HCT116 (cell line): Measurements from ENCODE around the gene PCGF2. TPM values are rescaled to one million over a fixed set of nuclear protein-coding genes. Genes with fewer than 3 reads are reported as not detected.

Experiments
- ATAC-seq: fragments of 200-7000 bp; cut with Tn5 transposase; 2 replicates; pipeline ENCODE4 v1.9.1; 2020; ENCODE audit warnings: mild to moderate bottlenecking, moderate library complexity
- BruUV-seq: library from RNA; stranded (reverse); fragments of 400-500 nt; replicated peaks from 2 replicates; lab custom pipeline; 2021; lab: Mats Ljungman, UMichigan
- CTCF ChIA-PET: fragments of 300-600 bp; sonication (Branson Sonifier 250); formaldehyde crosslinking; loops from one replicate; lab custom pipeline; 2021; ENCODE audit warnings: antibody characterized with exemption; lab: Charles Lee
- POLR2A ChIA-PET: fragments of 300-600, 350-600 bp; sonication (Branson Sonifier 250); formaldehyde crosslinking; loops from one replicate; lab custom pipeline; 2021; ENCODE audit warnings: antibody characterized with exemption; lab: Charles Lee
- RAD21 ChIA-PET, 2 experiments: fragments of 300-600 bp; sonication (Branson Sonifier 250); formaldehyde crosslinking; loops; one replicate each; lab custom pipeline; 2023; ENCODE audit warnings: low total read pairs in 2 of 2; ENCODE audit not compliant: uncharacterized antibody in 2 of 2, unreplicated experiment in 2 of 2, low non-redundant PET in 1 of 2; lab: Charles Lee
- DNase-seq: peaks from one replicate; pipeline ENCODE4 v3.0.0-alpha.2; 2010; ENCODE audit warnings: low read depth, low spot score
- H2AFZ ChIP-seq: fragments of 200-600 bp; shearing (Covaris generic), sonication (generic); 2 replicates; pipeline ENCODE4 v1.6.1; 2017; ENCODE audit warnings: low read depth, mixed run types, mixed read lengths, antibody characterized with exemption, low read length; ENCODE audit not compliant: poor library complexity, severe bottlenecking
- H3K27ac ChIP-seq: 2 replicates; pipeline ENCODE4 v1.5.1; 2012; ENCODE audit warnings: low read depth, low read length
- H3K27me3 ChIP-seq: fragments of 200-600 bp; sonication (generic); 2 replicates; pipeline ENCODE4 v1.6.1; 2016; ENCODE audit warnings: mixed run types, low read length, mixed read lengths; ENCODE audit not compliant: insufficient read depth
- H3K36me3 ChIP-seq, 2 experiments: fragments of 200-500 bp in 1 of 2; fragments of 200-600 bp in 1 of 2; sonication (Bioruptor generic) in 1 of 2; sonication (generic) in 1 of 2; 2 replicates each; pipeline versions ENCODE4 v1.5.1 to v1.6.1; 2014 to 2016; ENCODE audit warnings: low read length in 2 of 2, inconsistent platforms in 1 of 2, mixed read lengths in 1 of 2, mixed run types in 1 of 2; ENCODE audit not compliant: insufficient read depth in 2 of 2, control insufficient read depth in 1 of 2
- H3K4me1 ChIP-seq, 2 experiments: fragments of 200-600 bp in 1 of 2; sonication (generic) in 1 of 2; 2 replicates each; pipeline versions ENCODE4 v1.5.1 to v1.6.1; 2012 to 2017; ENCODE audit warnings: low read length in 2 of 2, inconsistent platforms in 1 of 2, mild to moderate bottlenecking in 1 of 2, mixed read lengths in 1 of 2, mixed run types in 1 of 2, moderate library complexity in 1 of 2; ENCODE audit not compliant: insufficient read depth in 2 of 2, control insufficient read depth in 1 of 2
- H3K4me2 ChIP-seq: fragments of 200-600 bp; sonication (generic); 2 replicates; pipeline ENCODE4 v1.6.1; 2017; ENCODE audit warnings: mixed run types, low read length, mixed read lengths
- H3K4me3 ChIP-seq, 2 experiments: fragments of 200-600 bp in 1 of 2; sonication (generic) in 1 of 2; replicated peaks in 1 of 2; 2 replicates each; pipeline ENCODE4 v1.5.1; 2011 to 2016; ENCODE audit warnings: low read length in 2 of 2, control low read depth in 1 of 2, low read depth in 1 of 2, mild to moderate bottlenecking in 1 of 2, mixed read lengths in 1 of 2, mixed run types in 1 of 2
- H3K79me2 ChIP-seq: fragments of 200-600 bp; sonication (generic); 2 replicates; pipeline ENCODE4 v1.6.1; 2017; ENCODE audit warnings: mild to moderate bottlenecking, mixed run types, low read length, moderate library complexity, mixed read lengths; ENCODE audit not compliant: insufficient read depth
- H3K9ac ChIP-seq: fragments of 200-600 bp; sonication (generic); 2 replicates; pipeline ENCODE4 v1.6.1; 2016; ENCODE audit warnings: low read length, mixed read lengths
- H3K9me2 ChIP-seq: fragments of 200-600 bp; sonication (generic), shearing (Covaris generic); 2 replicates; pipeline ENCODE4 v1.6.1; 2017; ENCODE audit warnings: mixed run types, mild to moderate bottlenecking, moderate library complexity; ENCODE audit not compliant: insufficient read depth
- H3K9me3 ChIP-seq, 2 experiments: fragments of 200-500 bp in 1 of 2; fragments of 200-600 bp in 1 of 2; sonication (Bioruptor generic) in 1 of 2; sonication (generic) in 1 of 2; 2 replicates each; pipeline ENCODE4 v1.6.1; 2014 to 2017; ENCODE audit warnings: low read length in 2 of 2, mixed read lengths in 2 of 2, inconsistent platforms in 1 of 2, low read depth in 1 of 2, mild to moderate bottlenecking in 1 of 2, mixed run types in 1 of 2, moderate library complexity in 1 of 2; ENCODE audit not compliant: control insufficient read depth in 1 of 2, insufficient read depth in 1 of 2
- H4K20me1 ChIP-seq: fragments of 200-600 bp; sonication (generic), shearing (Covaris generic); 2 replicates; pipeline ENCODE4 v1.6.1; 2017; ENCODE audit warnings: mixed run types, mild to moderate bottlenecking, moderate library complexity; ENCODE audit not compliant: insufficient read depth
- CBX3 ChIP-seq: IDR thresholded peaks from 2 replicates; pipeline ENCODE4 v1.6.1; 2012; ENCODE audit warnings: low read depth
- EGR1 ChIP-seq: IDR thresholded peaks from 2 replicates; pipeline ENCODE4 v1.6.1; 2012; ENCODE audit warnings: low read depth
- ELF1 ChIP-seq: IDR thresholded peaks from 2 replicates; pipeline ENCODE4 v1.6.1; 2012; ENCODE audit warnings: low read depth, borderline replicate concordance
- EZH2 ChIP-seq: fragments of 200-600 bp; sonication (generic); IDR thresholded peaks from 2 replicates; pipeline ENCODE4 v1.6.1; 2017; ENCODE audit warnings: antibody characterized with exemption, mixed run types
- FOSL1 ChIP-seq: IDR thresholded peaks from 2 replicates; pipeline ENCODE4 v1.6.1; 2012; ENCODE audit warnings: low read depth
- JUND ChIP-seq: IDR thresholded peaks from 2 replicates; pipeline ENCODE4 v1.6.1; 2012
- POLR2A ChIP-seq: IDR thresholded peaks from 2 replicates; pipeline ENCODE4 v1.7.0; 2011; ENCODE audit warnings: borderline replicate concordance; ENCODE audit not compliant: insufficient read depth, insufficient read length; ENCODE audit errors: extremely low read depth
- POLR2AphosphoS5 ChIP-seq: IDR thresholded peaks from 2 replicates; pipeline ENCODE4 v1.6.1; 2011; ENCODE audit warnings: mild to moderate bottlenecking, low read depth, low read length, moderate library complexity
- RAD21 ChIP-seq: IDR thresholded peaks from 2 replicates; pipeline ENCODE4 v1.6.1; 2012; ENCODE audit warnings: low read depth, mild to moderate bottlenecking
- SIN3A ChIP-seq: IDR thresholded peaks from 2 replicates; pipeline ENCODE4 v1.6.1; 2012; ENCODE audit warnings: low read depth
- SRF ChIP-seq: IDR thresholded peaks from 2 replicates; pipeline ENCODE4 v1.6.1; 2012; ENCODE audit warnings: low read depth
- YY1 ChIP-seq: IDR thresholded peaks from 2 replicates; pipeline ENCODE4 v1.6.1; 2011; ENCODE audit warnings: low read length, low read depth, moderate library complexity, mild to moderate bottlenecking; ENCODE audit not compliant: insufficient replicate concordance; ENCODE audit errors: extremely low read depth
- ZFX ChIP-seq: fragments of 450-650 bp; IDR thresholded peaks from 2 replicates; pipeline ENCODE4 v1.6.1; 2017
- ZNF274 ChIP-seq: fragments of 200-500 bp; sonication (Bioruptor generic); IDR thresholded peaks from 2 replicates; pipeline ENCODE4 v1.6.1; 2014; ENCODE audit warnings: mild to moderate bottlenecking, low read depth, low read length, inconsistent platforms
- intact Hi-C: fragments of 100-400 bp; cut with micrococcal nuclease; formaldehyde crosslinking; loops from 2 replicates; pipeline ENCODE4 v1.10.0; 2022
- total RNA-seq: library from RNA; stranded (reverse); gene quantifications from one replicate; pipeline ENCODE4 v1.2.1, GENCODE V29; 2021; ENCODE audit not compliant: unreplicated experiment
- TF ChIP-seq, protein P1 (sequence below): IDR thresholded peaks from 2 replicates; pipeline ENCODE4 v1.6.1; 2012
- TF ChIP-seq, protein P2 (sequence below): IDR thresholded peaks from 2 replicates; pipeline ENCODE4 v1.6.1; 2012
- TF ChIP-seq, protein P3 (sequence below): IDR thresholded peaks from 2 replicates; pipeline ENCODE4 v1.6.1; 2011; ENCODE audit warnings: mild to moderate bottlenecking, low read length, moderate library complexity; ENCODE audit not compliant: insufficient replicate concordance; ENCODE audit errors: extremely low read depth

PCGF2 gene
- total RNA-seq, 1 experiment from 2014 or later, result 64.6 TPM

DNA sequence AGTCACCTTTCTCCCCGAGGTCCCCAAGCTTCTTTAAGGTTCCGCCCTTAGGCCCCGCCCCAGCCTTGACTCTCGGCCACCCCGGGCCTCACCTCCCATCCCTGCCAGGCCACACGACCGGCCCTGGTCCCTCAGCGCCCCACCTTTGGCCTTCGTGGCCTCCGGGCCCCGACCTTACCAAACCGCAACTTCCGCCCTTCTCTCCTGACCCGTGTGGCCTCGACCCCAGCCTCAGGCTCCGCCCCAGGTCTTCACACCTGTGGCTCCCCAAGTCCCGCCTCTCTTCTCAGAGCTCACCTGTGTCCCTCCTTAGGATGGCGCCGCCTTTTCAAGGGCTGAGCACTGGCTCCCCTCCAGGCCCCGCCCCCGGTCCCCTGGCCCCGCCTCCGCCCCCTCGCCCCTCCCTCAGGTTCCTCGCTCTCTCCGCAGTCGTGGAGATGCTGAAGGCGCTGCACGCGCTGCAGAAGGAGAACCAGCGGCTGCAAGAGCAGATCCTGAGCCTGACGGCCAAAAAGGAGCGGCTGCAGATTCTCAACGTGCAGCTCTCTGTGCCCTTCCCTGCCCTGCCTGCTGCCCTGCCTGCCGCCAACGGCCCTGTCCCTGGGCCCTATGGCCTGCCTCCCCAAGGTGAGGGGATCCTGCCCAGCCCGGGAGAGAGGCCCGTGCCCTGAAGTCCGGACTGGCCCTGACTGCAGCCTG is 28.0 kb downstream of the PCGF2 start:
- H3K9ac ChIP-seq, result no peak overlapping the region
- H3K27ac ChIP-seq, result no peak overlapping the region; the same call in 1 of the 2 replicates
- H3K27me3 ChIP-seq, result no peaks in the 10 kb centered on the region
- peaks cover 5 to 24% of the 10 kb centered on the region in 2 experiments for H3K4me1 ChIP-seq
- ChIA-PET RAD21 (no interaction called here), POLR2A (interaction anchor here (0.5 kb wide), 1 partner anchor 20 kb away, joined by 3 read pairs; no protein-coding TSS in a partner anchor)
- H3K9me2 ChIP-seq, result no peaks in the 10 kb centered on the region
- H2AFZ ChIP-seq, result no peak overlapping the region
- H3K4me2 ChIP-seq, result no peak overlapping the region
- no peak overlapping the region for H3K4me3 ChIP-seq
- H3K36me3 ChIP-seq, result peaks cover 15 to 17% of the 10 kb centered on the region in 2 experiments
- intact Hi-C loops, result no loop called here
- DNase-seq, result no peak
- TF ChIP-seq, protein P1, sequence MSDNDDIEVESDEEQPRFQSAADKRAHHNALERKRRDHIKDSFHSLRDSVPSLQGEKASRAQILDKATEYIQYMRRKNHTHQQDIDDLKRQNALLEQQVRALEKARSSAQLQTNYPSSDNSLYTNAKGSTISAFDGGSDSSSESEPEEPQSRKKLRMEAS, result no peak
- no peak for TF ChIP-seq ELF1
- no peak for TF ChIP-seq POLR2AphosphoS5
- TF ChIP-seq FOSL1, result no peak
- no peak for TF ChIP-seq SRF
- TF ChIP-seq, all 23 proteins: peak for 0
- Histone ChIP-seq H4K20me1 (no peaks in the 10 kb centered on the region), H3K79me2 (no peaks in the 10 kb centered on the region), H3K9me3 (no peaks in the 10 kb centered on the region)
- BruUV-seq, result no TSS peak
- peak; percentile 23; the same call in 1 of the 2 replicates for ATAC-seq
- CTCF ChIA-PET, result no interaction called here

DNA sequence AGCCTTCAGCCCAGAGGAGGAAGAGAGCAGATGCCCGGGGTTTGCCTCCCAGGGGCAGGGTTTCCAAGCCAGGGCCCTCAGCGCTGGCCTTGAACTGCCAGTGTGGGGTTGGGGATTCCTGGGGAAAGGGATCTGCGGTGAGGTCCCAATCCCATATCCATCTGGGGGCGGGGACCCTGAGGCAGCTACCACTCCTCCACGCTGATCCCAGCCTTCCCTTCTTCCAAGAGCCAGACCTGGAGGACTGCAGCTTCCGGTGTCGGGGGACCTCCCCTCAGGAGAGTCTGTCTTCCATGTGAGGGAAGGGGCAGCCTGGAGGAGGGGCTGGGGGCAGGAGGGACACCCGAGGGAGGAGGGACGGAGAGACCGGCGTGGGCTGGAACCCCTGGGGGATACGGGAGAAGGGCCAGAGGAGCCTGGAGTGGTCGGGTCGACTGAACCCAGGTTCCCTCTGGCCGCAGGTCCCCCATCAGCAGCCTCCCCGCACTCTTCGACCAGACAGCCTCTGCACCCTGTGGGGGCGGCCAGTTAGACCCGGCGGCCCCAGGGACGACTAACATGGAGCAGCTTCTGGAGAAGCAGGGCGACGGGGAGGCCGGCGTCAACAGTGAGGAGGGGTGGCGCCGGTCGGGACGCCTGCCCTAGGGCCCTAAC is 28.7 kb downstream of the PCGF2 start:
- RAD21 ChIA-PET, result no interaction called here
- POLR2A ChIA-PET, result no interaction called here
- H3K4me2 ChIP-seq, result peak overlapping the region; percentile 43

More for the DNA sequence above, 28.7 kb downstream of the PCGF2 start:
- Histone ChIP-seq H3K27ac (peak overlapping the region; percentile 46), H4K20me1 (no peaks in the 10 kb centered on the region), H2AFZ (no peak overlapping the region), H3K4me1 (peaks cover 5 to 24% of the 10 kb centered on the region in 2 experiments), H3K9me2 (no peaks in the 10 kb centered on the region), H3K27me3 (no peaks in the 10 kb centered on the region), H3K9ac (peak overlapping the region; percentile 10), H3K4me3 (no peak overlapping the region; a peak in 1 of 4 replicates), H3K79me2 (no peaks in the 10 kb centered on the region), H3K9me3 (no peaks in the 10 kb centered on the region), H3K36me3 (peaks cover 14 to 15% of the 10 kb centered on the region in 2 experiments)
- intact Hi-C loops, result no loop called here
- BruUV-seq, result no TSS peak
- DNase-seq (no peak), ATAC-seq (no peak)
- TF ChIP-seq FOSL1 (no peak), RAD21 (no peak), CBX3 (no peak), ZNF274 (no peak), POLR2AphosphoS5 (no peak), EGR1 (no peak), POLR2A (no peak), SIN3A (no peak), SRF (no peak), EZH2 (no peak), JUND (no peak), YY1 (no peak), ZFX (no peak)
- TF ChIP-seq, protein P2, sequence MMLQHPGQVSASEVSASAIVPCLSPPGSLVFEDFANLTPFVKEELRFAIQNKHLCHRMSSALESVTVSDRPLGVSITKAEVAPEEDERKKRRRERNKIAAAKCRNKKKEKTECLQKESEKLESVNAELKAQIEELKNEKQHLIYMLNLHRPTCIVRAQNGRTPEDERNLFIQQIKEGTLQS, result no peak
- TF ChIP-seq, protein P3, sequence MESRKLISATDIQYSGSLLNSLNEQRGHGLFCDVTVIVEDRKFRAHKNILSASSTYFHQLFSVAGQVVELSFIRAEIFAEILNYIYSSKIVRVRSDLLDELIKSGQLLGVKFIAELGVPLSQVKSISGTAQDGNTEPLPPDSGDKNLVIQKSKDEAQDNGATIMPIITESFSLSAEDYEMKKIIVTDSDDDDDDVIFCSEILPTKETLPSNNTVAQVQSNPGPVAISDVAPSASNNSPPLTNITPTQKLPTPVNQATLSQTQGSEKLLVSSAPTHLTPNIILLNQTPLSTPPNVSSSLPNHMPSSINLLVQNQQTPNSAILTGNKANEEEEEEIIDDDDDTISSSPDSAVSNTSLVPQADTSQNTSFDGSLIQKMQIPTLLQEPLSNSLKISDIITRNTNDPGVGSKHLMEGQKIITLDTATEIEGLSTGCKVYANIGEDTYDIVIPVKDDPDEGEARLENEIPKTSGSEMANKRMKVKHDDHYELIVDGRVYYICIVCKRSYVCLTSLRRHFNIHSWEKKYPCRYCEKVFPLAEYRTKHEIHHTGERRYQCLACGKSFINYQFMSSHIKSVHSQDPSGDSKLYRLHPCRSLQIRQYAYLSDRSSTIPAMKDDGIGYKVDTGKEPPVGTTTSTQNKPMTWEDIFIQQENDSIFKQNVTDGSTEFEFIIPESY, result no peak
- TF ChIP-seq, protein P1, result no peak
- CTCF ChIA-PET, result interaction anchor here (0.7 to 1.2 kb wide), 4 partner anchors 8 to 22 kb away, joined by 4 read pairs; no protein-coding TSS in a partner anchor
